ENCODE results near the gene PPFIA4. TPM values are rescaled to one million over a fixed set of nuclear protein-coding genes. Genes with fewer than 3 reads are reported as not detected.

The PPFIA4 gene
- total and polyA plus RNA-seq, 2 of the 4 experiments (the other 2 are of a cell fraction), result 5.4 to 13.7 TPM

- no peaks in the 10 kb centered on the region for H3K79me1 ChIP-seq (ENCODE audit: low read depth in 1 of 2, low read length in 2 of 2)
- no peak overlapping the region for H3K14ac ChIP-seq (replicated peaks; ENCODE audit: low read depth, low read length)
- no peak overlapping the region for H3K9ac ChIP-seq (ENCODE audit: low read depth, low read length)
- ATAC-seq (ENCODE audit: low read depth), result no peak
- H2BK15ac ChIP-seq (ENCODE audit: low read depth, low read length), result no peak overlapping the region
- WGBS, 2 experiments (ENCODE audit: extremely low coverage in 2 of 2, insufficient read length in 1 of 2), result no CpG with 5 or more reads among the region's 1 CpG
- H2AK5ac ChIP-seq (ENCODE audit: low read depth, low read length), result no peak overlapping the region
- DNase-seq, result no peak
- H3K27ac ChIP-seq (ENCODE audit: insufficient read depth, low read length), result no peak overlapping the region
- no peak overlapping the region for H4K5ac ChIP-seq (ENCODE audit: low read depth, low read length)
- H3K4ac ChIP-seq (ENCODE audit: low read depth, low read length), result no peak overlapping the region
- dilution Hi-C loops (cut with HindIII; ENCODE audit: low sequenced_read_pairs, unreplicated experiment), result no loop called here
- H2AK9ac ChIP-seq (replicated peaks; ENCODE audit: low read depth, low read length, poor library complexity), result no peak overlapping the region
- no peak overlapping the region for H3K18ac ChIP-seq (ENCODE audit: low read depth, low read length)
- H3K56ac ChIP-seq (ENCODE audit: extremely low read depth, insufficient read depth, low read length), result no peak overlapping the region
- H2BK120ac ChIP-seq (ENCODE audit: low read depth, low read length), result no peak overlapping the region
- H3K27me3 ChIP-seq (ENCODE audit: control insufficient read depth, insufficient read depth, low read length), result peaks cover 48% of the 10 kb centered on the region
- no TSS peak for BruUV-seq (replicated peaks)
- ChIA-PET POLR2A (ENCODE audit: unreplicated experiment) (no interaction called here), CTCF (no interaction called here)
- H4K8ac ChIP-seq (ENCODE audit: low read depth in 2 of 2, low read length in 2 of 2), result no peak overlapping the region
- in situ Hi-C loops (cut with MboI; ENCODE audit: low sequenced_read_pairs), result no loop called here
- H3K9me3 ChIP-seq (ENCODE audit: control insufficient read depth, insufficient read depth, low read length), result peaks cover 9% of the 10 kb centered on the region
- H2BK20ac ChIP-seq (ENCODE audit: low read depth, low read length), result no peak overlapping the region
- no peak overlapping the region for H2BK5ac ChIP-seq (ENCODE audit: low read depth, low read length, poor library complexity, severe bottlenecking)
- no peaks in the 10 kb centered on the region for H3K4me1 ChIP-seq (ENCODE audit: control insufficient read depth, insufficient read depth, low read length)
- no peak overlapping the region for H3K4me3 ChIP-seq (ENCODE audit: insufficient read depth, low read depth, low read length)
- no peak for TF ChIP-seq NFE2L2 (IDR thresholded peaks at IDR 0.05; ENCODE audit: low read depth, low read length)
- no peak for TF ChIP-seq MAFK (IDR thresholded peaks at IDR 0.05; ENCODE audit: low read depth, low read length)
- no peak for TF ChIP-seq POLR2A (IDR thresholded peaks at IDR 0.05; ENCODE audit: low read depth, low read length)
- TF ChIP-seq SMC3 (IDR thresholded peaks at IDR 0.05; ENCODE audit: low read depth, low read length), result no peak
- TF ChIP-seq ELK1 (IDR thresholded peaks at IDR 0.05; ENCODE audit: borderline replicate concordance, low read depth, low read length), result no peak
- no peak for TF ChIP-seq MAZ (IDR thresholded peaks at IDR 0.05; ENCODE audit: borderline replicate concordance, low read depth, low read length)
- TF ChIP-seq BHLHE40 (IDR thresholded peaks at IDR 0.05; ENCODE audit: low read depth, low read length), result no peak
- no peak for TF ChIP-seq CHD1 (IDR thresholded peaks at IDR 0.05; ENCODE audit: low read depth, low read length)
- TF ChIP-seq MXI1 (IDR thresholded peaks at IDR 0.05; ENCODE audit: borderline replicate concordance, low read depth, low read length), result no peak
- no peak for TF ChIP-seq CTCF (conservative IDR thresholded peaks at IDR 0.05; ENCODE audit: low read depth, low read length)
- TF ChIP-seq FOS (IDR thresholded peaks at IDR 0.05; ENCODE audit: low read depth, low read length), result no peak
- no peak for TF ChIP-seq RAD21 (IDR thresholded peaks at IDR 0.05; ENCODE audit: low read length)
- TF ChIP-seq RFX5 (IDR thresholded peaks at IDR 0.05; ENCODE audit: low read depth, low read length), result no peak
- no peak for TF ChIP-seq RCOR1 (IDR thresholded peaks at IDR 0.05; ENCODE audit: insufficient replicate concordance, low read length)
- TF ChIP-seq USF2 (IDR thresholded peaks at IDR 0.05; ENCODE audit: low read depth, low read length), result no peak
- TF ChIP-seq CEBPB (IDR thresholded peaks at IDR 0.05; ENCODE audit: low read depth, low read length), result no peak
- intact Hi-C loops (cut with micrococcal nuclease), result no loop called here
- H4K20me1 ChIP-seq (ENCODE audit: insufficient read depth, low read length), result no peaks in the 10 kb centered on the region
- no peaks in the 10 kb centered on the region for H3K9me1 ChIP-seq (ENCODE audit: insufficient read depth, low read length)
- no peak overlapping the region for H2AFZ ChIP-seq (replicated peaks; ENCODE audit: low read length, poor library complexity)
- H3K36me3 ChIP-seq (ENCODE audit: control insufficient read depth, insufficient read depth, low read length), result no peaks in the 10 kb centered on the region
- H3K23ac ChIP-seq (ENCODE audit: low read depth, low read length), result no peak overlapping the region
- H3K4me2 ChIP-seq (ENCODE audit: low read depth, low read length), result no peak overlapping the region
- H4K91ac ChIP-seq (ENCODE audit: insufficient read depth, low read depth, low read length), result no peak overlapping the region
These were observed 68.9 kb downstream of the PPFIA4 start for GRCh38 chr1:203095061-203095690.
